OCI-LY1 (cell line): ENCODE measurements around the gene RNFT2.

ENCODE experiments used
- H2AFZ ChIP-seq: fragments of 200-600 bp; sonication (generic), shearing (Covaris generic); 2 replicates; pipeline ENCODE4 v1.6.0; 2014; ENCODE audit warnings: antibody characterized with exemption, mild to moderate bottlenecking, low read length
- H3F3A ChIP-seq: fragments of 200-600 bp; sonication (generic), shearing (Covaris generic); 2 replicates; pipeline ENCODE4 v1.6.0; 2014; ENCODE audit warnings: mild to moderate bottlenecking, antibody characterized with exemption, low read length, moderate library complexity; ENCODE audit not compliant: insufficient read depth
- H3K27ac ChIP-seq: fragments of 200-600 bp; sonication (generic); 2 replicates; pipeline ENCODE4 v1.5.1; 2014; ENCODE audit warnings: low read length, mixed run types, mild to moderate bottlenecking, low read depth; ENCODE audit not compliant: poor library complexity, severe bottlenecking
- H3K27me3 ChIP-seq: fragments of 200-600 bp; sonication (generic); 2 replicates; pipeline ENCODE4 v1.6.0; 2014; ENCODE audit warnings: antibody characterized with exemption, mild to moderate bottlenecking, low read length, moderate library complexity; ENCODE audit not compliant: insufficient read depth
- H3K36me3 ChIP-seq: fragments of 200-600 bp; sonication (generic); 2 replicates; pipeline ENCODE4 v1.6.1; 2014; ENCODE audit warnings: mild to moderate bottlenecking, antibody characterized with exemption, low read length, moderate library complexity, mixed read lengths; ENCODE audit not compliant: insufficient read depth
- H3K4me1 ChIP-seq: fragments of 200-600 bp; sonication (generic); 2 replicates; pipeline ENCODE4 v1.5.1; 2014; ENCODE audit warnings: mild to moderate bottlenecking, low read length, moderate library complexity; ENCODE audit not compliant: insufficient read depth, severe bottlenecking
- H3K4me2 ChIP-seq: fragments of 200-600 bp; sonication (generic), shearing (Covaris generic); 2 replicates; pipeline ENCODE4 v1.6.1; 2014; ENCODE audit warnings: low read length
- H3K4me3 ChIP-seq: fragments of 200-600 bp; sonication (generic); 2 replicates; pipeline ENCODE4 v1.5.1; 2014; ENCODE audit warnings: low read length, low read depth, mild to moderate bottlenecking, mixed read lengths; ENCODE audit not compliant: poor library complexity, severe bottlenecking
- H3K79me2 ChIP-seq: fragments of 200-600 bp; shearing (Covaris generic); 2 replicates; pipeline ENCODE4 v1.6.1; 2016; ENCODE audit warnings: mixed run types, low read length, mixed read lengths; ENCODE audit not compliant: insufficient read depth
- H3K9ac ChIP-seq: fragments of 200-600 bp; sonication (generic), shearing (Covaris generic); 2 replicates; pipeline ENCODE4 v1.6.1; 2014; ENCODE audit warnings: mild to moderate bottlenecking, low read length, mixed read lengths
- H3K9me2 ChIP-seq: fragments of 200-600 bp; sonication (generic), shearing (Covaris generic); 2 replicates; pipeline ENCODE4 v1.6.1; 2014; ENCODE audit warnings: low read depth, mild to moderate bottlenecking, low read length, mixed read lengths
- H3K9me3 ChIP-seq: fragments of 200-600 bp; shearing (Covaris generic); 2 replicates; pipeline ENCODE4 v1.6.1; 2014; ENCODE audit warnings: low read length, mixed read lengths
- H4K20me1 ChIP-seq: fragments of 200-600 bp; sonication (generic), shearing (Covaris generic); 2 replicates; pipeline ENCODE4 v1.6.0; 2016; ENCODE audit warnings: mild to moderate bottlenecking, low read length; ENCODE audit not compliant: insufficient read depth
- CTCF ChIP-seq: fragments of 200-600 bp; sonication (generic), shearing (Covaris generic); IDR thresholded peaks from 2 replicates; pipeline ENCODE4 v1.5.1; 2017; ENCODE audit warnings: mild to moderate bottlenecking, antibody characterized with exemption, low read length, moderate library complexity, mixed read lengths
- EZH2 ChIP-seq: fragments of 200-600 bp; sonication (generic), shearing (Covaris generic); IDR thresholded peaks from 2 replicates; pipeline ENCODE4 v1.8.0; 2017; ENCODE audit warnings: borderline replicate concordance, mixed run types, mild to moderate bottlenecking, antibody characterized with exemption, low read length, moderate library complexity, mixed read lengths

Gene RNFT2

GRCh38 chr12:116881877-116882507 lies 143.9 kb downstream of the RNFT2 start:
- Histone ChIP-seq H3K9me2 (no peaks in the 10 kb centered on the region), H2AFZ (no peak overlapping the region), H3K9me3 (no peaks in the 10 kb centered on the region), H3K27me3 (no peaks in the 10 kb centered on the region), H3K79me2 (peaks cover 33% of the 10 kb centered on the region), H3F3A (no peaks in the 10 kb centered on the region), H3K4me1 (peaks cover 45% of the 10 kb centered on the region), H3K36me3 (peaks cover 24% of the 10 kb centered on the region), H3K27ac (peak overlapping the region; percentile 72), H3K9ac (peak overlapping the region; percentile 84), H3K4me2 (peak overlapping the region; percentile 95), H3K4me3 (peak overlapping the region; percentile 71), H4K20me1 (no peaks in the 10 kb centered on the region)
- no peak for TF ChIP-seq EZH2
- no peak for TF ChIP-seq CTCF

GRCh38 chr12:116882742-116883141 lies 144.6 kb downstream of the RNFT2 start:
- Histone ChIP-seq H3K27me3 (no peaks in the 10 kb centered on the region), H2AFZ (no peak overlapping the region)
- TF ChIP-seq CTCF, result peak; percentile 65
- no peak for TF ChIP-seq EZH2

DNA sequence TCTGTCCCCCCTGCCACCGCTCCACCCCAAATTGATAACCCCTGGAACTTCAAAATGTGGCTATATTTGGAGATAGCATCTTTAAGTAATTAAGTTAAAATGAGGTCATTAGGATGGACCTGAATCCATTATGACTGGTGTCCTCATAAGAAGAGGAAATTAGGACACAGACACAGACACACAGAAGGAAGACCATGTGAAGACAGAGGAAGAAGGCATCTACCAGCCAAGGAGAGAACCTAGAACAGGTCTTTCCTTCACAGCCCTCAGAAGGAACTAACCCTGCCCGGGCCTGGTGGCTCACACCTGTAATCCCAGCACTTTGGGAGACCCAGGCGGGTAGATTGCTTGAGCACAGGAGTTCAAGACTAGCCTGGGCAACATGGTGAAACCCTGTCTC lies 146.8 kb downstream of the RNFT2 start:
- Histone ChIP-seq H3K27ac (no peak overlapping the region), H3K9me2 (no peaks in the 10 kb centered on the region), H3K4me2 (no peak overlapping the region), H3F3A (no peaks in the 10 kb centered on the region), H3K27me3 (peaks cover 3% of the 10 kb centered on the region; the same call in 1 of the 2 replicates), H3K4me1 (peaks cover 32% of the 10 kb centered on the region), H3K9me3 (no peaks in the 10 kb centered on the region), H2AFZ (no peak overlapping the region), H3K4me3 (no peak overlapping the region), H3K9ac (no peak overlapping the region), H3K79me2 (peaks cover 9% of the 10 kb centered on the region), H4K20me1 (no peaks in the 10 kb centered on the region), H3K36me3 (peaks cover 3% of the 10 kb centered on the region; the same call in 1 of the 2 replicates)
- TF ChIP-seq CTCF (no peak), EZH2 (no peak)

More at GRCh38 chr12:116882742-116883141, 144.6 kb downstream of the RNFT2 start:
- H3F3A ChIP-seq, result no peaks in the 10 kb centered on the region
- H3K9ac ChIP-seq, result peak overlapping the region; percentile 84; the same call in 1 of the 2 replicates
- H4K20me1 ChIP-seq, result no peaks in the 10 kb centered on the region
- H3K27ac ChIP-seq, result peak overlapping the region; percentile 72
- H3K9me2 ChIP-seq, result no peaks in the 10 kb centered on the region
- peaks cover 39% of the 10 kb centered on the region for H3K4me1 ChIP-seq
- H3K9me3 ChIP-seq, result no peaks in the 10 kb centered on the region
- H3K4me3 ChIP-seq, result peak overlapping the region; percentile 71
- H3K79me2 ChIP-seq, result peaks cover 26% of the 10 kb centered on the region
- peaks cover 17% of the 10 kb centered on the region for H3K36me3 ChIP-seq
- peak overlapping the region; percentile 95 for H3K4me2 ChIP-seq
